ENCODE results near the gene UBIAD1. TPM values are rescaled to one million over a fixed set of nuclear protein-coding genes. Genes with fewer than 3 reads are reported as not detected.

Gene UBIAD1
- total RNA-seq, 1 experiment from 2014 or later, result 14.8 TPM

DNA sequence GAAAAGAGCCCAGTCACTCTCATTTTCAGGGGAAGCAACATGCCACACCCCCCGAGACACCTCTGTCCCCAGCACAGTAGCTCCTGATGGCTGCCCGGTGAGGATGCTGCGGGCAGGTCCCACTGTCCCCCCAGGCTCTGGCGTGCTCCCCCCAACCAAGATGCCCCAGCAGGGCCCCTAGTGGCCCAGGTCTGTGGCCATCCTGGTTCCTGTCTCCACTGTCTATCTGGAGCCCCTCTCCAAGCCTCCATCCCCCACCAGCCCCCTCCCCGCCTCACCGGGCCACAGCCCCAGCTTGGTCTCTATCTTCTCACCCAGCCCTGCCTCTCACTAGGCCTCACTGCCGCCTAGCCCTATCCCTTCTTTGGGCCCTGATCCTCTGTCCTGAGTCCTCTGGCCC, 61.8 kb downstream of the UBIAD1 start:
- no peaks in the 10 kb centered on the region for H3K9me3 ChIP-seq (ENCODE audit: low read length)
- no peak overlapping the region for H3K9ac ChIP-seq (ENCODE audit: low read length)
- no peaks in the 10 kb centered on the region for H3K27me3 ChIP-seq (ENCODE audit: low read length)
- no peaks in the 10 kb centered on the region for H3F3A ChIP-seq (ENCODE audit: low read length, unreplicated experiment)
- intact Hi-C loops (cut with micrococcal nuclease), result no loop called here
- no peaks in the 10 kb centered on the region for H3K79me2 ChIP-seq (ENCODE audit: low read length)
- no peak for DNase-seq
- no peak overlapping the region for H3K4me3 ChIP-seq (ENCODE audit: low read length)
- ATAC-seq, result no peak
- no TSS peak for BruUV-seq (replicated peaks)
- H3K9me2 ChIP-seq (replicated peaks; ENCODE audit: low read length), result no peaks in the 10 kb centered on the region
- H3K36me3 ChIP-seq (ENCODE audit: low read depth, low read length), result no peaks in the 10 kb centered on the region; the same call in 1 of the 2 replicates
- no peaks in the 10 kb centered on the region for H4K20me1 ChIP-seq (ENCODE audit: low read length)
- H3K4me2 ChIP-seq (ENCODE audit: low read length), result no peak overlapping the region
- TF ChIP-seq, protein P1, sequence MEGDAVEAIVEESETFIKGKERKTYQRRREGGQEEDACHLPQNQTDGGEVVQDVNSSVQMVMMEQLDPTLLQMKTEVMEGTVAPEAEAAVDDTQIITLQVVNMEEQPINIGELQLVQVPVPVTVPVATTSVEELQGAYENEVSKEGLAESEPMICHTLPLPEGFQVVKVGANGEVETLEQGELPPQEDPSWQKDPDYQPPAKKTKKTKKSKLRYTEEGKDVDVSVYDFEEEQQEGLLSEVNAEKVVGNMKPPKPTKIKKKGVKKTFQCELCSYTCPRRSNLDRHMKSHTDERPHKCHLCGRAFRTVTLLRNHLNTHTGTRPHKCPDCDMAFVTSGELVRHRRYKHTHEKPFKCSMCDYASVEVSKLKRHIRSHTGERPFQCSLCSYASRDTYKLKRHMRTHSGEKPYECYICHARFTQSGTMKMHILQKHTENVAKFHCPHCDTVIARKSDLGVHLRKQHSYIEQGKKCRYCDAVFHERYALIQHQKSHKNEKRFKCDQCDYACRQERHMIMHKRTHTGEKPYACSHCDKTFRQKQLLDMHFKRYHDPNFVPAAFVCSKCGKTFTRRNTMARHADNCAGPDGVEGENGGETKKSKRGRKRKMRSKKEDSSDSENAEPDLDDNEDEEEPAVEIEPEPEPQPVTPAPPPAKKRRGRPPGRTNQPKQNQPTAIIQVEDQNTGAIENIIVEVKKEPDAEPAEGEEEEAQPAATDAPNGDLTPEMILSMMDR (conservative IDR thresholded peaks at IDR 0.05; ENCODE audit: low read depth, low read length), result no peak
- no peak for TF ChIP-seq EZH2 (IDR thresholded peaks at IDR 0.05; ENCODE audit: low read length, unreplicated experiment)
- no peak for TF ChIP-seq EZH2phosphoT487 (IDR thresholded peaks at IDR 0.05; ENCODE audit: borderline replicate concordance, low read length)
- POLR2A ChIA-PET (ENCODE audit: unreplicated experiment), result no interaction called here
- H3K27ac ChIP-seq (ENCODE audit: low read length), result no peak overlapping the region
- no peak overlapping the region for H2AFZ ChIP-seq (ENCODE audit: low read length)
- no peaks in the 10 kb centered on the region for H3K4me1 ChIP-seq (ENCODE audit: insufficient read depth, low read length)
- CTCF ChIA-PET, result no interaction called here

DNA sequence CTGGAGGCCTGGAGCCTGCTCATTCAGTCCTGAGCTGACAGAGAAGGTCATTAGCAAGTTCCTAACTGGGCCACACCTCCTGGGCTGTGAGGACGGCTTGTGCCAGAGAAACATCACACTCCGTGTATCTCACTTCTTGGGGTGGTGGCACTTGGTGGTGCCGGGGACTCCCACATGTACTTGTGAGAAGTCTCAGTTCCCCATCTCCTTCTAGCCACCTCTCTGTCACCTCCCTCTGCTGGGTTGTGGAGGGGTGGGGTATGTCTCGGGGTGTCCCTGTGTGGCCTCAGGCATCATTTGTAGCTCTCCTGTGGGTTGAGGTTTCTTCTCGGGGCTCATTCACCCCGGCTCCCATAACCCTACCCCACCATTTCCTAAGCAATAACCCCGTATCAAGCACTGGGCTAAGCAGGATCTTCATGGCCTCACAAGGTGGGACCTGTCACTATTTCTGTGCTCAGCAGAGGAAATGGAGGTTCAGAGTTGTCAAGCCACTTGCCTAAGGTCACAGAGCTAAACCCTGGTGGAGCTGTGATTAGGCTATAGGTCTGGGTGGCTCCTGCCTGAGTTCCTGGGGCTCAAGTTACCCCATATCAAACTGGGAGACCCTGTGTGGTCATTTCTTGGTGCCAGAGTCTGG, 62.5 kb downstream of the UBIAD1 start:
- Histone ChIP-seq H3K79me2 (ENCODE audit: low read length) (no peaks in the 10 kb centered on the region), H2AFZ (ENCODE audit: low read length) (no peak overlapping the region), H3K4me3 (ENCODE audit: low read length) (no peak overlapping the region), H3K9me2 (replicated peaks; ENCODE audit: low read length) (no peaks in the 10 kb centered on the region), H3K36me3 (ENCODE audit: low read depth, low read length) (no peaks in the 10 kb centered on the region; the same call in 1 of the 2 replicates), H3K27ac (ENCODE audit: low read length) (no peak overlapping the region), H3K4me1 (ENCODE audit: insufficient read depth, low read length) (no peaks in the 10 kb centered on the region), H3K4me2 (ENCODE audit: low read length) (no peak overlapping the region), H4K20me1 (ENCODE audit: low read length) (no peaks in the 10 kb centered on the region), H3K27me3 (ENCODE audit: low read length) (no peaks in the 10 kb centered on the region), H3K9me3 (ENCODE audit: low read length) (no peaks in the 10 kb centered on the region), H3F3A (ENCODE audit: low read length, unreplicated experiment) (no peaks in the 10 kb centered on the region), H3K9ac (ENCODE audit: low read length) (no peak overlapping the region)
- ChIA-PET POLR2A (ENCODE audit: unreplicated experiment) (no interaction called here), CTCF (no interaction called here)
- BruUV-seq (replicated peaks), result no TSS peak
- ATAC-seq, result no peak
- intact Hi-C loops (cut with micrococcal nuclease), result no loop called here
- TF ChIP-seq EZH2 (IDR thresholded peaks at IDR 0.05; ENCODE audit: low read length, unreplicated experiment) (no peak), EZH2phosphoT487 (IDR thresholded peaks at IDR 0.05; ENCODE audit: borderline replicate concordance, low read length) (no peak)
- TF ChIP-seq, protein P1 (conservative IDR thresholded peaks at IDR 0.05; ENCODE audit: low read depth, low read length), result no peak
- DNase-seq, result no peak

DNA sequence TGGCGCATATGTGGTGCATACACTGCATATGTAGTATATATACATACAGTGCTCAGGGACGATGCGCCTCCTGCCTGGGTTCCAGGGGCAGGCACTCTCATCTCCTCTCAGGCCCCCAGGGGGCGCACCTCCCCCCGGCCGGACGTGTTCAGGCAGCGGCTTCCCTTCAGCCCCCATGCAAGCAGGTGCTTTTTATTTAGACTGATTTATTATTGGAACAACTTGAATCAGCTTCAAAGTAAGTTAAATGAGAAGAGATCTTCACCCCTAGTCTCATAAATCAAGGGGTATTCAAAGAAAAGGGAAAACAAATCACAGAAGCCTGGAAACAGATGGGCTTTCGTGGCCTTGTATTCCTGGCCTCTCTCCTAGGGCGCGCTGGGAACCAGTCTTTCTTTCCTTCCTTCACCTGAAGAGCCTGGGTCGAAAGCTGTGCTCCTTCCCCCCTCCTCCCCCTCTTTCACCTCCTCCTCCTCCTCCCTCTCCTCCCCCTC, 64.6 kb downstream of the UBIAD1 start:
- no peaks in the 10 kb centered on the region for H3K9me3 ChIP-seq (ENCODE audit: low read length)
- no TSS peak for BruUV-seq (replicated peaks)
- H4K20me1 ChIP-seq (ENCODE audit: low read length), result no peaks in the 10 kb centered on the region
- H3K36me3 ChIP-seq (ENCODE audit: low read depth, low read length), result no peaks in the 10 kb centered on the region; the same call in 1 of the 2 replicates
- no peak overlapping the region for H3K4me3 ChIP-seq (ENCODE audit: low read length)
- H3K4me1 ChIP-seq (ENCODE audit: insufficient read depth, low read length), result no peaks in the 10 kb centered on the region
- CTCF ChIA-PET, result no interaction called here
- H3K4me2 ChIP-seq (ENCODE audit: low read length), result no peak overlapping the region
- DNase-seq (peak; percentile 54), ATAC-seq (peak; percentile 75)
- H2AFZ ChIP-seq (ENCODE audit: low read length), result no peak overlapping the region
- H3F3A ChIP-seq (ENCODE audit: low read length, unreplicated experiment), result no peaks in the 10 kb centered on the region
- H3K27ac ChIP-seq (ENCODE audit: low read length), result no peak overlapping the region
- H3K9me2 ChIP-seq (replicated peaks; ENCODE audit: low read length), result no peaks in the 10 kb centered on the region
- TF ChIP-seq, protein P1 (conservative IDR thresholded peaks at IDR 0.05; ENCODE audit: low read depth, low read length), result peak; percentile 85
- TF ChIP-seq EZH2 (IDR thresholded peaks at IDR 0.05; ENCODE audit: low read length, unreplicated experiment) (no peak), EZH2phosphoT487 (IDR thresholded peaks at IDR 0.05; ENCODE audit: borderline replicate concordance, low read length) (no peak)
- peaks cover 5% of the 10 kb centered on the region; the same call in 1 of the 2 replicates for H3K27me3 ChIP-seq (ENCODE audit: low read length)
- H3K9ac ChIP-seq (ENCODE audit: low read length), result no peak overlapping the region
- POLR2A ChIA-PET (ENCODE audit: unreplicated experiment), result no interaction called here
- no peaks in the 10 kb centered on the region for H3K79me2 ChIP-seq (ENCODE audit: low read length)
- intact Hi-C loops (cut with micrococcal nuclease), result no loop called here
